GM23338 (cell line): Measurements from ENCODE around the gene CFAP299. TPM values are rescaled to one million over a fixed set of nuclear protein-coding genes. Genes with fewer than 3 reads are reported as not detected.

ENCODE experiments used
- ATAC-seq: fragments of 200-7000 bp; cut with Tn5 transposase; 3 replicates; pipeline ENCODE4 v1.9.1; 2020
- DNase-seq: peaks from one replicate; pipeline ENCODE4 v3.0.0-alpha.2; 2015; ENCODE audit warnings: low spot score
- H2AFZ ChIP-seq: fragments of 200-600 bp; sonication (generic); 2 replicates; pipeline ENCODE4 v1.8.0; 2016; ENCODE audit warnings: antibody characterized with exemption, mild to moderate bottlenecking, moderate library complexity
- H3F3A ChIP-seq: fragments of 200-600 bp; sonication (generic); replicated peaks from 2 replicates; pipeline ENCODE4 v1.8.0; 2017; ENCODE audit warnings: antibody characterized with exemption, mixed run types, low read depth
- H3K27ac ChIP-seq: fragments of 200-600 bp; sonication (generic); 2 replicates; pipeline ENCODE4 v1.6.1; 2016; ENCODE audit warnings: low read depth
- H3K27me3 ChIP-seq: fragments of 200-600 bp; sonication (generic); 2 replicates; pipeline ENCODE4 v1.8.0; 2016; ENCODE audit warnings: mild to moderate bottlenecking, mixed run types, moderate library complexity; ENCODE audit not compliant: insufficient read depth
- H3K36me3 ChIP-seq: fragments of 200-600 bp; sonication (generic); 2 replicates; pipeline ENCODE4 v1.8.0; 2016; ENCODE audit warnings: mild to moderate bottlenecking; ENCODE audit not compliant: insufficient read depth
- H3K4me1 ChIP-seq: fragments of 200-600 bp; sonication (generic); 2 replicates; pipeline ENCODE4 v1.8.0; 2016; ENCODE audit warnings: mild to moderate bottlenecking, moderate library complexity; ENCODE audit not compliant: insufficient read depth
- H3K4me2 ChIP-seq: fragments of 200-600 bp; sonication (generic); 2 replicates; pipeline ENCODE4 v1.7.1; 2017; ENCODE audit warnings: mixed run types
- H3K4me3 ChIP-seq: fragments of 200-600 bp; sonication (generic); 2 replicates; pipeline ENCODE4 v1.6.1; 2016; ENCODE audit warnings: mixed run types
- H3K79me2 ChIP-seq: fragments of 200-600 bp; sonication (generic); replicated peaks from 2 replicates; pipeline ENCODE4 v1.8.0; 2017; ENCODE audit warnings: mild to moderate bottlenecking; ENCODE audit not compliant: insufficient read depth
- H3K9me2 ChIP-seq: fragments of 200-600 bp; sonication (generic); 2 replicates; pipeline ENCODE4 v1.8.0; 2017; ENCODE audit not compliant: insufficient read depth
- H4K20me1 ChIP-seq: fragments of 200-600 bp; sonication (generic); replicated peaks from 2 replicates; pipeline ENCODE4 v1.8.0; 2017; ENCODE audit warnings: mild to moderate bottlenecking; ENCODE audit not compliant: insufficient read depth
- H3K27ac Mint-ChIP-seq: 2 replicates; pipeline ENCODE4 v1.8.0; 2020; ENCODE audit warnings: inconsistent platforms, mild to moderate bottlenecking, moderate library complexity, mixed read lengths
- H3K27me3 Mint-ChIP-seq: 3 replicates; pipeline ENCODE4 v1.8.0; 2022; ENCODE audit warnings: low read depth, mild to moderate bottlenecking, moderate library complexity, mixed read lengths, inconsistent platforms; ENCODE audit not compliant: insufficient read depth, poor library complexity
- H3K36me3 Mint-ChIP-seq: 3 replicates; pipeline ENCODE4 v1.8.0; 2021; ENCODE audit warnings: low read depth, mild to moderate bottlenecking, inconsistent platforms, moderate library complexity, mixed read lengths
- H3K4me1 Mint-ChIP-seq: 3 replicates; pipeline ENCODE4 v1.8.0; 2020; ENCODE audit warnings: mild to moderate bottlenecking, inconsistent platforms, mixed read lengths
- H3K4me3 Mint-ChIP-seq: 3 replicates; pipeline ENCODE4 v1.8.0; 2021; ENCODE audit warnings: moderate library complexity, mild to moderate bottlenecking, inconsistent platforms, mixed read lengths
- H3K9me3 Mint-ChIP-seq: 3 replicates; pipeline ENCODE4 v1.8.0; 2020; ENCODE audit warnings: moderate library complexity, mild to moderate bottlenecking, inconsistent platforms, mixed read lengths
- CREB1 ChIP-seq: fragments of 250-450 bp; sonication (Bioruptor Pico); IDR thresholded peaks from 2 replicates; pipeline ENCODE4 v1.5.0; 2020; ENCODE audit warnings: low read depth, mild to moderate bottlenecking, moderate library complexity
- JUNB ChIP-seq: IDR thresholded peaks from one replicate; pipeline ENCODE4 v1.6.1; 2016; ENCODE audit warnings: antibody characterized with exemption; ENCODE audit not compliant: unreplicated experiment
- STAT1 ChIP-seq: IDR thresholded peaks from one replicate; pipeline ENCODE4 v1.6.1; 2016; ENCODE audit warnings: antibody characterized with exemption; ENCODE audit not compliant: unreplicated experiment
- ZNF114 ChIP-seq: fragments of 250-450 bp; sonication (Bioruptor Pico); IDR thresholded peaks from 2 replicates; pipeline ENCODE4 v1.5.0; 2020; ENCODE audit warnings: mild to moderate bottlenecking, moderate library complexity
- polyA plus RNA-seq: library from polyadenylated mRNA; unstranded; fragments of >200 nt; fragmentation: Nextera tagmentation; extraction: Ambion mirVana; gene quantifications from 2 replicates; pipeline ENCODE4 v1.2.1, GENCODE V29; 2016
- total RNA-seq: library from RNA; depleted of rRNA; stranded (reverse); fragments of >200 nt; shearing (Covaris generic); gene quantifications from 2 replicates; pipeline ENCODE4 v1.2.3, GENCODE V29; 2014
- TF ChIP-seq, protein P1 (sequence below): fragments of 250-450 bp; sonication (Bioruptor Pico); IDR thresholded peaks from 2 replicates; pipeline ENCODE4 v1.5.0; 2020; ENCODE audit warnings: mild to moderate bottlenecking, moderate library complexity

Gene CFAP299
- total and polyA plus RNA-seq, 2 experiments from 2014 or later, result not detected

DNA sequence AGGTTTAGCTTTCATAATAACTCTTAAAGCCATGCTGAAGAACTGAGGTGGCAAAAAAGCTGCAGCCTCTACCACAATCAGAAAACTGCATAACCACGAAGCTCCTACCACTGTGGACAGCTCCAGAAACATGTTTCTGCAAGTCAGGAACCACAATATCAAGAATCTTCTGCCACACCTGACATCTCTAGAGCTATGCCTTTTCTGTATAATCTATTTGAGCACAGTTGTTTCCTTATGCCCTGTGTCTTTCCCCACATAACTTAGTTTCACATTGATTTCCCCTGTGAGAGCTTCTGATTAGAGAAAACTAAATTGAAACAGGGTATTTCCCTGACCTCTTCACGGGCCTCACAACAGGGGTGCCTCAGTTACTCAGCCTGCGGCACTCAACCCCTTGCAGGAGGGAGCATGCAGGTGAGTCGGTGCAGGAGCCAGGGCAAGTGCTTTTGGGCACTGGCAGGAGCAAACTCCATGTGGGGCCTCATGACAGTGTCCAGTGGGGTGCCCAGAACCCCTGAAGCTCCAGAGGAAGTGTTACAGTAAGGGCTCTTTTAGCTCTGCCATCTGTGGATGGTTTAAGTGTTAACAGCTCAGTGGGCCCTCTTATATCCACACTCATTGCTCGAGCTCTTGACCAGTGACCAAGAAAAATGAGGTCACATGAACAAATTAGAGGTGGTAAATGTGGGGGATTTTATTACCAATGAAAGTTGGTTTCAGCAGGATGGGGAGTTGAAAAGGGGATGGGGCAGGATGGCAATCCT lies 562.2 kb downstream of the CFAP299 start:
- no peak overlapping the region for H3K4me3 ChIP-seq
- Mint-ChIP-seq H3K9me3 (no peaks in the 10 kb centered on the region; the same call in 1 of the 3 replicates), H3K27me3 (no peaks in the 10 kb centered on the region), H3K4me1 (no peaks in the 10 kb centered on the region), H3K4me3 (no peak overlapping the region), H3K36me3 (no peaks in the 10 kb centered on the region), H3K27ac (no peak overlapping the region)
- no peaks in the 10 kb centered on the region for H4K20me1 ChIP-seq
- DNase-seq (no peak), ATAC-seq (no peak)
- H3F3A ChIP-seq, result no peaks in the 10 kb centered on the region
- no peaks in the 10 kb centered on the region for H3K9me2 ChIP-seq
- no peak overlapping the region for H3K4me2 ChIP-seq
- no peaks in the 10 kb centered on the region for H3K79me2 ChIP-seq
- no peaks in the 10 kb centered on the region for H3K4me1 ChIP-seq
- H3K36me3 ChIP-seq, result no peaks in the 10 kb centered on the region
- H2AFZ ChIP-seq, result no peak overlapping the region
- H3K27me3 ChIP-seq, result no peaks in the 10 kb centered on the region
- no peak overlapping the region for H3K27ac ChIP-seq
- TF ChIP-seq JUNB, result no peak
- TF ChIP-seq, protein P1, sequence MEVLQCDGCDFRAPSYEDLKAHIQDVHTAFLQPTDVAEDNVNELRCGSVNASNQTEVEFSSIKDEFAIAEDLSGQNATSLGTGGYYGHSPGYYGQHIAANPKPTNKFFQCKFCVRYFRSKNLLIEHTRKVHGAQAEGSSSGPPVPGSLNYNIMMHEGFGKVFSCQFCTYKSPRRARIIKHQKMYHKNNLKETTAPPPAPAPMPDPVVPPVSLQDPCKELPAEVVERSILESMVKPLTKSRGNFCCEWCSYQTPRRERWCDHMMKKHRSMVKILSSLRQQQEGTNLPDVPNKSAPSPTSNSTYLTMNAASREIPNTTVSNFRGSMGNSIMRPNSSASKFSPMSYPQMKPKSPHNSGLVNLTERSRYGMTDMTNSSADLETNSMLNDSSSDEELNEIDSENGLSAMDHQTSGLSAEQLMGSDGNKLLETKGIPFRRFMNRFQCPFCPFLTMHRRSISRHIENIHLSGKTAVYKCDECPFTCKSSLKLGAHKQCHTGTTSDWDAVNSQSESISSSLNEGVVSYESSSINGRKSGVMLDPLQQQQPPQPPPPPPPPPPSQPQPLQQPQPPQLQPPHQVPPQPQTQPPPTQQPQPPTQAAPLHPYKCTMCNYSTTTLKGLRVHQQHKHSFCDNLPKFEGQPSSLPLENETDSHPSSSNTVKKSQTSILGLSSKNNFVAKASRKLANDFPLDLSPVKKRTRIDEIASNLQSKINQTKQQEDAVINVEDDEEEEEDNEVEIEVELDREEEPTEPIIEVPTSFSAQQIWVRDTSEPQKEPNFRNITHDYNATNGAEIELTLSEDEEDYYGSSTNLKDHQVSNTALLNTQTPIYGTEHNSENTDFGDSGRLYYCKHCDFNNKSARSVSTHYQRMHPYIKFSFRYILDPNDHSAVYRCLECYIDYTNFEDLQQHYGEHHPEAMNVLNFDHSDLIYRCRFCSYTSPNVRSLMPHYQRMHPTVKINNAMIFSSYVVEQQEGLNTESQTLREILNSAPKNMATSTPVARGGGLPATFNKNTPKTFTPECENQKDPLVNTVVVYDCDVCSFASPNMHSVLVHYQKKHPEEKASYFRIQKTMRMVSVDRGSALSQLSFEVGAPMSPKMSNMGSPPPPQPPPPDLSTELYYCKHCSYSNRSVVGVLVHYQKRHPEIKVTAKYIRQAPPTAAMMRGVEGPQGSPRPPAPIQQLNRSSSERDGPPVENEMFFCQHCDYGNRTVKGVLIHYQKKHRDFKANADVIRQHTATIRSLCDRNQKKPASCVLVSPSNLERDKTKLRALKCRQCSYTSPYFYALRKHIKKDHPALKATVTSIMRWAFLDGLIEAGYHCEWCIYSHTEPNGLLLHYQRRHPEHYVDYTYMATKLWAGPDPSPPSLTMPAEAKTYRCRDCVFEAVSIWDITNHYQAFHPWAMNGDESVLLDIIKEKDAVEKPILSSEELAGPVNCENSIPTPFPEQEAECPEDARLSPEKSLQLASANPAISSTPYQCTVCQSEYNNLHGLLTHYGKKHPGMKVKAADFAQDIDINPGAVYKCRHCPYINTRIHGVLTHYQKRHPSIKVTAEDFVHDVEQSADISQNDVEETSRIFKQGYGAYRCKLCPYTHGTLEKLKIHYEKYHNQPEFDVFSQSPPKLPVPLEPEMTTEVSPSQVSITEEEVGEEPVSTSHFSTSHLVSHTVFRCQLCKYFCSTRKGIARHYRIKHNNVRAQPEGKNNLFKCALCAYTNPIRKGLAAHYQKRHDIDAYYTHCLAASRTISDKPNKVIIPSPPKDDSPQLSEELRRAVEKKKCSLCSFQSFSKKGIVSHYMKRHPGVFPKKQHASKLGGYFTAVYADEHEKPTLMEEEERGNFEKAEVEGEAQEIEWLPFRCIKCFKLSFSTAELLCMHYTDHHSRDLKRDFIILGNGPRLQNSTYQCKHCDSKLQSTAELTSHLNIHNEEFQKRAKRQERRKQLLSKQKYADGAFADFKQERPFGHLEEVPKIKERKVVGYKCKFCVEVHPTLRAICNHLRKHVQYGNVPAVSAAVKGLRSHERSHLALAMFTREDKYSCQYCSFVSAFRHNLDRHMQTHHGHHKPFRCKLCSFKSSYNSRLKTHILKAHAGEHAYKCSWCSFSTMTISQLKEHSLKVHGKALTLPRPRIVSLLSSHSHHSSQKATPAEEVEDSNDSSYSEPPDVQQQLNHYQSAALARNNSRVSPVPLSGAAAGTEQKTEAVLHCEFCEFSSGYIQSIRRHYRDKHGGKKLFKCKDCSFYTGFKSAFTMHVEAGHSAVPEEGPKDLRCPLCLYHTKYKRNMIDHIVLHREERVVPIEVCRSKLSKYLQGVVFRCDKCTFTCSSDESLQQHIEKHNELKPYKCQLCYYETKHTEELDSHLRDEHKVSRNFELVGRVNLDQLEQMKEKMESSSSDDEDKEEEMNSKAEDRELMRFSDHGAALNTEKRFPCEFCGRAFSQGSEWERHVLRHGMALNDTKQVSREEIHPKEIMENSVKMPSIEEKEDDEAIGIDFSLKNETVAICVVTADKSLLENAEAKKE (CRISPR knock-in tag), result no peak
- no peak for TF ChIP-seq STAT1
- TF ChIP-seq CREB1 (CRISPR knock-in tag), result no peak
- TF ChIP-seq ZNF114 (CRISPR knock-in tag), result no peak

DNA sequence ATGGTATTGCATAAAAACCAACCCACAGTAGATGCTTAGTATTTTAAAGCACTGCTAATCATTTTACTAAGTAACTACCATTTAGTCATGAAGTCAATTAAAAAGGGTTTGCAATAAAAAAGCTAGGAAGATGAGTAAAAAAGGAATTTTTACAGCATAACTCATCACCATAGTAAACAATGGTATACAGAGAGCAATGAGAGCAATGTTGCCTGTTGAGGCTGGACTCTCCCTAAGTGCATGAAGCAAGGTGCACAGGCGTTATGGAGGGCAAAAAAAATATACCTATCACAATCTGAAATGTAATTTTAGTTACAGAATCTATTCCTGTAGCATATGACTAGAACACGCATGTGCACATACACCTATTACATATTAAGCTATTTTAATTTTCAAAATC lies 565.4 kb downstream of the CFAP299 start:
- Histone ChIP-seq H2AFZ (no peak overlapping the region), H3K4me2 (no peak overlapping the region), H3K27me3 (no peaks in the 10 kb centered on the region), H3K4me1 (no peaks in the 10 kb centered on the region), H3F3A (no peaks in the 10 kb centered on the region), H3K9me2 (no peaks in the 10 kb centered on the region), H3K27ac (no peak overlapping the region), H4K20me1 (no peaks in the 10 kb centered on the region), H3K4me3 (no peak overlapping the region), H3K79me2 (no peaks in the 10 kb centered on the region), H3K36me3 (no peaks in the 10 kb centered on the region)
- Mint-ChIP-seq H3K4me3 (no peak overlapping the region), H3K9me3 (peaks cover 8% of the 10 kb centered on the region), H3K4me1 (no peaks in the 10 kb centered on the region), H3K36me3 (peaks cover 2% of the 10 kb centered on the region; the same call in 1 of the 3 replicates), H3K27ac (no peak overlapping the region), H3K27me3 (no peaks in the 10 kb centered on the region)
- DNase-seq (no peak), ATAC-seq (no peak)
- TF ChIP-seq, protein P1 (CRISPR knock-in tag), result no peak
